ENCODE results near the gene TENM3.

GRCh38 chr4:182276210-182277109, 33.3 kb downstream of the TENM3 start:
- no peak for TF ChIP-seq CTCF (IDR thresholded peaks at IDR 0.05; ENCODE audit: borderline replicate concordance, extremely low read depth, low read length, poor library complexity, severe bottlenecking)
- TF ChIP-seq EZH2 (IDR thresholded peaks at IDR 0.05; ENCODE audit: borderline replicate concordance, low read depth, low read length, severe bottlenecking) = no peak
